Neural cell (in vitro differentiated cells): ENCODE measurements around the gene OR2F1. TPM values are rescaled to one million over a fixed set of nuclear protein-coding genes. Genes with fewer than 3 reads are reported as not detected.

Source experiments
- H2AFZ ChIP-seq: fragments of 200-600, 300-800 bp; sonication (generic), shearing (Covaris generic); 2 replicates; pipeline ENCODE4 v1.6.0; 2014; ENCODE audit warnings: low read depth, mild to moderate bottlenecking, antibody characterized with exemption, low read length, moderate library complexity
- H3F3A ChIP-seq: fragments of 200-600 bp; shearing (Covaris generic); 2 replicates; pipeline ENCODE4 v1.6.1; 2016; ENCODE audit warnings: mild to moderate bottlenecking, moderate library complexity, mixed read lengths, antibody characterized with exemption, low read length; ENCODE audit not compliant: insufficient read depth, poor library complexity, severe bottlenecking
- H3K27ac ChIP-seq: fragments of 200-600, 300-800 bp; sonication (generic), shearing (Covaris generic); 2 replicates; pipeline ENCODE4 v1.5.1; 2014; ENCODE audit warnings: mild to moderate bottlenecking, low read length, moderate library complexity
- H3K27me3 ChIP-seq: fragments of 300-800, 200-600 bp; sonication (generic), shearing (Covaris generic); 2 replicates; pipeline ENCODE4 v1.6.0; 2014; ENCODE audit warnings: mild to moderate bottlenecking, low read depth, low read length, moderate library complexity; ENCODE audit not compliant: insufficient read depth
- H3K36me3 ChIP-seq: fragments of 300-800, 200-600 bp; sonication (generic), shearing (Covaris generic); 2 replicates; pipeline ENCODE4 v1.5.1; 2014; ENCODE audit warnings: mild to moderate bottlenecking, antibody characterized with exemption, low read length, moderate library complexity; ENCODE audit not compliant: insufficient read depth
- H3K4me2 ChIP-seq: fragments of 300-800, 200-600 bp; sonication (generic), shearing (Covaris generic); 2 replicates; pipeline ENCODE4 v1.6.0; 2014; ENCODE audit warnings: mild to moderate bottlenecking, low read length
- H3K4me3 ChIP-seq: fragments of 300-800, 200-600 bp; sonication (generic), shearing (Covaris generic); 2 replicates; pipeline ENCODE4 v1.5.1; 2014; ENCODE audit warnings: mild to moderate bottlenecking, low read length, moderate library complexity
- H3K79me2 ChIP-seq: fragments of 200-600 bp; shearing (Covaris generic); replicated peaks from 2 replicates; pipeline ENCODE4 v1.6.0; 2014; ENCODE audit warnings: mild to moderate bottlenecking, low read length, moderate library complexity; ENCODE audit not compliant: insufficient read depth
- H3K9ac ChIP-seq: fragments of 300-800, 200-600 bp; sonication (generic), shearing (Covaris generic); 2 replicates; pipeline ENCODE4 v1.6.1; 2016; ENCODE audit warnings: mild to moderate bottlenecking, low read length, mixed read lengths
- H3K9me2 ChIP-seq: fragments of 200-600 bp; shearing (Covaris generic); 2 replicates; pipeline ENCODE4 v1.6.1; 2016; ENCODE audit warnings: mild to moderate bottlenecking, low read length, mixed read lengths; ENCODE audit not compliant: insufficient read depth
- H3K9me3 ChIP-seq: fragments of 200-600, 300-800 bp; sonication (generic), shearing (Covaris generic); 2 replicates; pipeline ENCODE4 v1.6.1; 2016; ENCODE audit warnings: mild to moderate bottlenecking, mixed run types, low read length, moderate library complexity, mixed read lengths
- H4K20me1 ChIP-seq: fragments of 200-600 bp; shearing (Covaris generic); 2 replicates; pipeline ENCODE4 v1.6.1; 2016; ENCODE audit warnings: mild to moderate bottlenecking, mixed run types; ENCODE audit not compliant: insufficient read depth
- CTCF ChIP-seq: fragments of 450-650 bp; IDR thresholded peaks from 2 replicates; pipeline ENCODE4 v1.5.1; 2014; ENCODE audit warnings: antibody characterized with exemption, mild to moderate bottlenecking, moderate library complexity; ENCODE audit not compliant: poor library complexity, severe bottlenecking
- EP300 ChIP-seq: fragments of 450-650 bp; conservative IDR thresholded peaks from 2 replicates; pipeline ENCODE4 v1.6.1; 2014; ENCODE audit warnings: antibody characterized with exemption, mild to moderate bottlenecking, moderate library complexity; ENCODE audit not compliant: poor library complexity, severe bottlenecking
- EZH2 ChIP-seq: fragments of 200-600, 300-800 bp; shearing (Covaris generic), sonication (generic); IDR thresholded peaks from 2 replicates; pipeline ENCODE4 v1.6.1; 2014; ENCODE audit warnings: antibody characterized with exemption, low read length, borderline replicate concordance, mild to moderate bottlenecking; ENCODE audit not compliant: insufficient read depth, poor library complexity, severe bottlenecking
- MXI1 ChIP-seq: fragments of 450-650 bp; conservative IDR thresholded peaks from 2 replicates; pipeline ENCODE4 v1.6.1; 2014; ENCODE audit warnings: antibody characterized with exemption, mild to moderate bottlenecking; ENCODE audit not compliant: poor library complexity, severe bottlenecking
- POLR2AphosphoS5 ChIP-seq: IDR thresholded peaks from 2 replicates; pipeline ENCODE4 v1.6.1; 2012
- RAD21 ChIP-seq: fragments of 450-650 bp; conservative IDR thresholded peaks from 2 replicates; pipeline ENCODE4 v1.6.1; 2014; ENCODE audit warnings: antibody characterized with exemption, mild to moderate bottlenecking, moderate library complexity
- REST ChIP-seq: IDR thresholded peaks from 2 replicates; pipeline ENCODE4 v1.6.1; 2012; ENCODE audit warnings: borderline replicate concordance
- SMC3 ChIP-seq: fragments of 450-650 bp; conservative IDR thresholded peaks from 2 replicates; pipeline ENCODE4 v1.6.1; 2014; ENCODE audit warnings: antibody characterized with exemption, mild to moderate bottlenecking, moderate library complexity; ENCODE audit not compliant: poor library complexity
- TAF1 ChIP-seq: IDR thresholded peaks from 2 replicates; pipeline ENCODE4 v1.6.1; 2012; ENCODE audit warnings: low read depth
- polyA plus RNA-seq: library from polyadenylated mRNA; depleted of rRNA; stranded (reverse); fragments of >200 nt; gene quantifications from 2 replicates; pipeline ENCODE4 v1.2.3, GENCODE V29; 2014

The OR2F1 gene
- polyA plus RNA-seq, 1 donor from 2014 or later, result not detected

- Histone ChIP-seq H2AFZ (no peak overlapping the region), H3K4me3 (no peak overlapping the region), H3K27ac (no peak overlapping the region), H3F3A (no peaks in the 10 kb centered on the region), H3K27me3 (no peaks in the 10 kb centered on the region), H4K20me1 (no peaks in the 10 kb centered on the region), H3K36me3 (no peaks in the 10 kb centered on the region), H3K79me2 (no peaks in the 10 kb centered on the region), H3K9me2 (no peaks in the 10 kb centered on the region), H3K4me2 (no peak overlapping the region), H3K9me3 (no peaks in the 10 kb centered on the region), H3K9ac (no peak overlapping the region)
- no peak for TF ChIP-seq MXI1
- TF ChIP-seq TAF1, result no peak
- TF ChIP-seq RAD21, result no peak
- no peak for TF ChIP-seq SMC3
- TF ChIP-seq EP300, result no peak
- TF ChIP-seq EZH2, result no peak
Observed at GRCh38 chr7:143938379-143939243, 16.0 kb upstream of the OR2F1 start.

- Histone ChIP-seq H3K36me3 (no peaks in the 10 kb centered on the region), H2AFZ (no peak overlapping the region), H3K9me2 (no peaks in the 10 kb centered on the region), H3K79me2 (no peaks in the 10 kb centered on the region), H3K27me3 (no peaks in the 10 kb centered on the region), H4K20me1 (no peaks in the 10 kb centered on the region), H3K9me3 (no peaks in the 10 kb centered on the region), H3K27ac (no peak overlapping the region), H3K4me2 (no peak overlapping the region), H3F3A (no peaks in the 10 kb centered on the region), H3K9ac (no peak overlapping the region), H3K4me3 (no peak overlapping the region)
- TF ChIP-seq SMC3 (no peak), RAD21 (no peak), MXI1 (no peak), EP300 (no peak), EZH2 (no peak), TAF1 (no peak), CTCF (no peak), POLR2AphosphoS5 (no peak), REST (no peak)
Observed at GRCh38 chr7:143945423-143945822, 9.2 kb upstream of the OR2F1 start.
